GM18873 (cell line): ENCODE measurements around the gene CIAPIN1.

Source experiments
- ATAC-seq: cut with Tn5 transposase; IDR thresholded peaks from one replicate; pipeline ENCODE4 v1.9.1; 2021; ENCODE audit warnings: mild to moderate bottlenecking, moderate library complexity, moderate number of reproducible peaks; ENCODE audit not compliant: unreplicated experiment, low FRiP score

The CIAPIN1 gene

DNA sequence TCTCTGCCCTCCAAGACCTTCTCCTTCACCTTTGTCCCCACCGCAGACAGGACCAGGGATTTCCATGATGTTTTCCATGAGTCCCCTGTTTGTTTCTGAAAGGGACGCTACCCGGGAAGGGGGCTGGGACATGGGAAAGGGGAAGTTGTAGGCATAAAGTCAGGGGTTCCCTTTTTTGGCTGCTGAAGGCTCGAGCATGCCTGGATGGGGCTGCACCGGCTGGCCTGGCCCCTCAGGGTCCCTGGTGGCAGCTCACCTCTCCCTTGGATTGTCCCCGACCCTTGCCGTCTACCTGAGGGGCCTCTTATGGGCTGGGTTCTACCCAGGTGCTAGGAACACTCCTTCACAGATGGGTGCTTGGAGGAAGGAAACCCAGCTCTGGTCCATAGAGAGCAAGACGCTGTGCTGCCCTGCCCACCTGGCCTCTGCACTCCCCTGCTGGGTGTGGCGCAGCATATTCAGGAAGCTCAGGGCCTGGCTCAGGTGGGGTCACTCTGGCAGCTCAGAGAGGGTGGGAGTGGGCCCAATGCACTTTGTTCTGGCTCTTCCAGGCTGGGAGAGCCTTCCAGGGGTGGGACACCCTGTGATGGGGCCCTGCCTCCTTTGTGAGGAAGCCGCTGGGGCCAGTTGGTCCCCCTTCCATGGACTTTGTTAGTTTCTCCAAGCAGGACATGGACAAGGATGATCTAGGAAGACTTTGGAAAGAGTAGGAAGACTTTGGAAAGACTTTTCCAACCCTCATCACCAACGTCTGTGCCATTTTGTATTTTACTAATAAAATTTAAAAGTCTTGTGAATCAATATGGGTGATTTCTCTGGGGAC is 62.7 kb downstream of the CIAPIN1 start:
- no peak for ATAC-seq

DNA sequence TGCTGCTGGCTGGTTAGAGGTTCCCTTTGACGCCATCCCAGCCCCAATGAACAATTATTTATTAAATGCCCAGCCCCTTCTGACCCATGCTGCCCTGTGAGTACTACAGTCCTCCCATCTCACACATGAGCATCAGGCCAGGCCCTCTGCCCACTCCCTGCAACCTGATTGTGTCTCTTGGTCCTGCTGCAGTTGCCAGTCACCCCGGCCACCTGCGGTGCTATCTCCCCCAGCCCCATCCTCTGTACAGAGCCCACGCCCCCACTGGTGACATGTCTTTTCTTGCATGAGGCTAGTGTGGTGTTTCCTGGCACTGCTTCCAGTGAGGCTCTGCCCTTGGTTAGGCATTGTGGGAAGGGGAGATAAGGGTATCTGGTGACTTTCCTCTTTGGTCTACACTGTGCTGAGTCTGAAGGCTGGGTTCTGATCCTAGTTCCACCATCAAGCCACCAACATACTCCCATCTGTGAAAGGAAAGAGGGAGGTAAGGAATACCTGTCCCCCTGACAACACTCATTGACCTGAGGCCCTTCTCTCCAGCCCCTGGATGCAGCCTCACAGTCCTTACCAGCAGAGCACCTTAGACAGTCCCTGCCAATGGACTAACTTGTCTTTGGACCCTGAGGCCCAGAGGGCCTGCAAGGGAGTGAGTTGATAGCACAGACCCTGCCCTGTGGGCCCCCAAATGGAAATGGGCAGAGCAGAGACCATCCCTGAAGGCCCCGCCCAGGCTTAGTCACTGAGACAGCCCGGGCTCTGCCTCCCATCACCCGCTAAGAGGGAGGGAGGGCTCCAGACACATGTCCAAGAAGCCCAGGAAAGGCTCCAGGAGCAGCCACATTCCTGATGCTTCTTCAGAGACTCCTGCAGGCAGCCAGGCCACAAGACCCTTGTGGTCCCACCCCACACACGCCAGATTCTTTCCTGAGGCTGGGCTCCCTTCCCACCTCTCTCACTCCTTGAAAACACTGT is 63.6 kb downstream of the CIAPIN1 start:
- ATAC-seq: no peak

DNA sequence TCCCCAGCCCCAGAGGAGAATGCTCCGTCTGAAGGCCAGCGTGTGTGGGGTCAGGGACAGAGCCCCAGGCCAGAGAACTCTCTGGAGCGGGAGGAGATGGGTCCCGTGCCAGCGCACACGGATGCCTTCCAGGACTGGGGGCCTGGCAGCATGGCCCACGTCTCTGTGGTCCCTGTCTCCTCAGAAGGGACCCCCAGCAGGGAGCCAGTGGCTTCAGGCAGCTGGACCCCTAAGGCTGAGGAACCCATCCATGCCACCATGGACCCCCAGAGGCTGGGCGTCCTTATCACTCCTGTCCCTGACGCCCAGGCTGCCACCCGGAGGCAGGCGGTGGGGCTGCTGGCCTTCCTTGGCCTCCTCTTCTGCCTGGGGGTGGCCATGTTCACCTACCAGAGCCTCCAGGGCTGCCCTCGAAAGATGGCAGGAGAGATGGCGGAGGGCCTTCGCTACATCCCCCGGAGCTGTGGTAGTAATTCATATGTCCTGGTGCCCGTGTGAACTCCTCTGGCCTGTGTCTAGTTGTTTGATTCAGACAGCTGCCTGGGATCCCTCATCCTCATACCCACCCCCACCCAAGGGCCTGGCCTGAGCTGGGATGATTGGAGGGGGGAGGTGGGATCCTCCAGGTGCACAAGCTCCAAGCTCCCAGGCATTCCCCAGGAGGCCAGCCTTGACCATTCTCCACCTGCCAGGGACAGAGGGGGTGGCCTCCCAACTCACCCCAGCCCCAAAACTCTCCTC is 64.5 kb downstream of the CIAPIN1 start:
- ATAC-seq: no peak

DNA sequence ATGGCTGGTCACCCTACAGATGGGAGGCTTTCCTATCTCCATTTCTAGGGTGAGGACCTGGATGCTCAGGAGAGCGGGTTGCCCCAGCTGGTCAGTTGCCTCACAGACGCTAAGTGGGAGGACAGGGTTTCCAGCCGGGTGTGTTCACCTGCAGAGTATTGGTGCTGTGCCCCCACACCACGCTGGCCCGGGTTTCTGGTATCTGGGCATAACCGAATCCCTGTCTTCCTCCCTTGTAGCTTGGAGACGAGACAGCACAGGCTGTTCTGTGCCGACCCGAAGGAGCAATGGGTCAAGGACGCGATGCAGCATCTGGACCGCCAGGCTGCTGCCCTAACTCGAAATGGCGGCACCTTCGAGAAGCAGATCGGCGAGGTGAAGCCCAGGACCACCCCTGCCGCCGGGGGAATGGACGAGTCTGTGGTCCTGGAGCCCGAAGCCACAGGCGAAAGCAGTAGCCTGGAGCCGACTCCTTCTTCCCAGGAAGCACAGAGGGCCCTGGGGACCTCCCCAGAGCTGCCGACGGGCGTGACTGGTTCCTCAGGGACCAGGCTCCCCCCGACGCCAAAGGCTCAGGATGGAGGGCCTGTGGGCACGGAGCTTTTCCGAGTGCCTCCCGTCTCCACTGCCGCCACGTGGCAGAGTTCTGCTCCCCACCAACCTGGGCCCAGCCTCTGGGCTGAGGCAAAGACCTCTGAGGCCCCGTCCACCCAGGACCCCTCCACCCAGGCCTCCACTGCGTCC is 65.2 kb downstream of the CIAPIN1 start:
- ATAC-seq: no peak

GRCh38 chr16:57380671-57381462 is 66.3 kb downstream of the CIAPIN1 start:
- no peak for ATAC-seq

- ATAC-seq: no peak
These were observed 67.6 kb downstream of the CIAPIN1 start for GRCh38 chr16:57379579-57379978.
